ENCODE results near the gene SRPRB. TPM values are rescaled to one million over a fixed set of nuclear protein-coding genes. Genes with fewer than 3 reads are reported as not detected.
"Not testable (repeated sequence)": the region's sequence is repeated elsewhere in the genome, so short reads cannot be mapped to it uniquely, and the experiment has no call there.

Gene SRPRB
- total RNA-seq, 4 donors from 2014 or later = 13.8 to 32.1 (median 24.4) TPM

DNA sequence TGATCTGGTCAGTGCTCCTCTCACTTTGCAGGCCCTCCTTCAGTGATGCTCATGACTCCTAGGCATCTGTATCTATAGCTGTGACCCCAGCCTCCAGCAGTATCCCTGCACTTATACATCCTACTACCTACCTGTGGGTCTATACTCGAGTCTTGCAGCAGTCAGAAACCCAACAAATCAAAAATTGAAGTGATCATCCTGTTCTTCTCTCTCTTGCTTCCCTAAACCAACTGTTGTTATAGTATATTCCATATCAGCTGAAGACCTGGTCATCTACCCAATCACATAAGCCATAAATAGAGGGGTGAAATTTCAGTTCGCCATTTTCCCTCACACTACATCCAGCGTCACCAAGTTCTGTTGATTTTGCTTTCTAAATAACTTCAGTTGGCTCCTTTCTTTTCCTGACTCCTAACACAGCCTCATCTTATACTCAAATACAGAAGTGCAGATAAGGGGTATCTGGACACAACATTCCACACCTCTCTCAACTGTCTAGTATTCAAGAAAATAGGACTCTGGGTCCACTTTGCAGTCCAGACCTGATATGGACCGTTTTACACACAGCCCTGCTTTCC is 25.9 kb upstream of the SRPRB start:
- TF ChIP-seq, protein P1, sequence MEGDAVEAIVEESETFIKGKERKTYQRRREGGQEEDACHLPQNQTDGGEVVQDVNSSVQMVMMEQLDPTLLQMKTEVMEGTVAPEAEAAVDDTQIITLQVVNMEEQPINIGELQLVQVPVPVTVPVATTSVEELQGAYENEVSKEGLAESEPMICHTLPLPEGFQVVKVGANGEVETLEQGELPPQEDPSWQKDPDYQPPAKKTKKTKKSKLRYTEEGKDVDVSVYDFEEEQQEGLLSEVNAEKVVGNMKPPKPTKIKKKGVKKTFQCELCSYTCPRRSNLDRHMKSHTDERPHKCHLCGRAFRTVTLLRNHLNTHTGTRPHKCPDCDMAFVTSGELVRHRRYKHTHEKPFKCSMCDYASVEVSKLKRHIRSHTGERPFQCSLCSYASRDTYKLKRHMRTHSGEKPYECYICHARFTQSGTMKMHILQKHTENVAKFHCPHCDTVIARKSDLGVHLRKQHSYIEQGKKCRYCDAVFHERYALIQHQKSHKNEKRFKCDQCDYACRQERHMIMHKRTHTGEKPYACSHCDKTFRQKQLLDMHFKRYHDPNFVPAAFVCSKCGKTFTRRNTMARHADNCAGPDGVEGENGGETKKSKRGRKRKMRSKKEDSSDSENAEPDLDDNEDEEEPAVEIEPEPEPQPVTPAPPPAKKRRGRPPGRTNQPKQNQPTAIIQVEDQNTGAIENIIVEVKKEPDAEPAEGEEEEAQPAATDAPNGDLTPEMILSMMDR (IDR thresholded peaks at IDR 0.05) = no peak
- TF ChIP-seq POLR2A (IDR thresholded peaks at IDR 0.05) (no peak), POLR2AphosphoS5 (IDR thresholded peaks at IDR 0.05) (no peak), EP300 (IDR thresholded peaks at IDR 0.05) (no peak)
- no peak overlapping the region for H3K4me3 ChIP-seq
- no peak overlapping the region for H3K27ac ChIP-seq
- 44 to 76% methylated on average over 4 of the region's 4 CpGs for WGBS, 2 donors (ENCODE audit: low coverage in 1 of 2)
- H3K4me1 ChIP-seq = no peaks in the 10 kb centered on the region
- H3K27me3 ChIP-seq = peaks cover 14% of the 10 kb centered on the region
- H3K9me3 ChIP-seq = no peaks in the 10 kb centered on the region
- no peaks in the 10 kb centered on the region for H3K36me3 ChIP-seq
- ATAC-seq = no peak

DNA sequence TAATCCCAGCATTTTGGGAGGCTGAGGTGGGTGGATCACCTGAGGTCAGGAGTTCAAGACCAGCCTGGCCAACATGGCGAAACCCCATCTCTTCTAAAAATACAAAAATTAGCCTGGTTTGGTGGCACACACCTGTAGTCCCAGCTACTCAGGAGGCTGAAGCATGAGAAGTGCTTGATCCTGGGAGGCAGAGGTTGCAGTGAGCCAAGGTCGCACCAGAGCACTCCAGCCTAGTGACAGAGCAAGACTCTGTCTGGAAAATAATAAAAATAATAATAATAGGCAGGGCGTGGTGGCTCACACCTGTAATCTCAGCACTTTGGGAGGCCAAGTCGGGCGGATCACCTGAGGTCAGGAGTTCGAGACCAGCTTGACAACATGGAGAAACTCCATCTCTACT is 24.9 kb upstream of the SRPRB start:
- not testable (repeated sequence) for H3K27ac ChIP-seq, H3K36me3 ChIP-seq, ATAC-seq, H3K4me3 ChIP-seq, H3K4me1 ChIP-seq, H3K9me3 ChIP-seq
- 88 to 90% methylated on average over 2 to 6 of the region's 6 CpGs for WGBS, 2 donors (ENCODE audit: low coverage in 1 of 2)
- H3K27me3 ChIP-seq = peaks cover 14% of the 10 kb centered on the region

DNA sequence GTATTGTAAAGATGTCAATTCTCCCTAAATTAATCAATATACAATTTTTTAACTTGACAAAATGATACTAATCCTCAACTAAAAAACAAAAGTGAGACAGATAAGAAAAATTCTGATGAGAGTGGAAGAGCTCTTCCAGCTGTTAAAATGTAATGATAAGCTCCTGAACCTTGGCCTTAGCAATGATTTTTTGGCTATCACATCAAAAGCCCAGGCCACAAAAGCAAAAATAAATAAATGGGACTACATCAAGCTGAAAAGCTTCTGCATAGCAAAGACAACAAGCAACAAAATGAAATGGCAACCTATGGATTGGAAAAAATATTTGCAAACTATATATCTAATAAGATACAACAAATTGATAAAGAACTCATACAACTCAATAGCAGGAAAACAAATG is 24.0 kb upstream of the SRPRB start:
- Histone ChIP-seq H3K9me3 (no peaks in the 10 kb centered on the region), H3K4me1 (no peaks in the 10 kb centered on the region), H3K4me3 (no peak overlapping the region), H3K36me3 (no peaks in the 10 kb centered on the region), H3K27me3 (peaks cover 14% of the 10 kb centered on the region), H3K27ac (no peak overlapping the region)
- TF ChIP-seq, protein P1 (IDR thresholded peaks at IDR 0.05) = no peak
- no peak for TF ChIP-seq EP300 (IDR thresholded peaks at IDR 0.05)
- no peak for TF ChIP-seq POLR2AphosphoS5 (IDR thresholded peaks at IDR 0.05)
- no peak for TF ChIP-seq POLR2A (IDR thresholded peaks at IDR 0.05)
- ATAC-seq = no peak

DNA sequence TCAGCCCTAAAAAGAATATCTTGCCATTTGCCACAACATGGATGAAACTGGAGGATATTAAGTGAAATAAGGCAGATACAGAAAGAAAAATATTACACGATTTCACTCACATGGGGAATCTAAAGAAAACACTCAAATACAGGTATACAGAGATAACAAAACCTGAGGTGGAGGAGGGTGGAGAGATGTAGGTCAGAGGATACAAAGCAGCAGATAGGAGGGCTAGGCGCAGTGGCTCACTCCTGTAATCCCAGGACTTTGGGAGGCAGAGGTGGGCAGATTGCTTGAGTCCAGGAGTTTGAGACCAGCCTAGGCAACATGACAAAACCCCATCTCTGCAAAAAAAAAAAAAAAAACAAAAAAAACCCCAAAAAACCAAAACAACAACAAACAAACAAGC is 23.2 kb upstream of the SRPRB start:
- no peaks in the 10 kb centered on the region for H3K36me3 ChIP-seq

DNA sequence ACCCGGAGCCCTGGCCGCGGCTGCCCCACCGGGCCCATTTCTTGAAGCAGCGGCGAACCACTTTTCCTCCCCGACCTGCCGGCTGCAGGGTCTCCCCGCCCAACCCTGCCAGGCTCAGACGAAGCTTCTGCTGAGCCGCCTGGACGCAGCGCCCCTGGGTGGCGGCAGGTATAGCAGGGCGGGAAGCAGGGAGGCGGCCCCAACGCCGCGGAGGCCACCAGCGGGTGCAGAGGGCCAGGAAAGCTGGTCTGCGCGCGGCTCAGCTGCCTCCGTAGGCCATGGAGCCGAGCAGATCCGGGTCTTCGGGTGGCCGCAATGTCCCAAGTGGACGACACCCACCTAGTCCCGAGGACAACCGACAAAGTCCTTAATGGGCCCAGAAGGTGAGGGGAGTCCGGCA is 21.9 kb upstream of the SRPRB start:
- Histone ChIP-seq H3K27ac (no peak overlapping the region), H3K9me3 (no peaks in the 10 kb centered on the region), H3K4me3 (no peak overlapping the region), H3K36me3 (no peaks in the 10 kb centered on the region), H3K4me1 (no peaks in the 10 kb centered on the region), H3K27me3 (peaks cover 14% of the 10 kb centered on the region)
- WGBS, 2 donors (ENCODE audit: low coverage in 1 of 2) = 13% methylated on average over 15 of the region's 32 CpGs; no CpG with 5 or more reads in 1 of the 2 donors
- ATAC-seq = no peak
- TF ChIP-seq POLR2AphosphoS5 (IDR thresholded peaks at IDR 0.05) (no peak), EP300 (IDR thresholded peaks at IDR 0.05) (no peak), POLR2A (IDR thresholded peaks at IDR 0.05) (no peak)
- TF ChIP-seq, protein P1 (IDR thresholded peaks at IDR 0.05) = no peak

More for the DNA sequence above, 23.2 kb upstream of the SRPRB start:
- H3K9me3 ChIP-seq = no peaks in the 10 kb centered on the region
- H3K27ac ChIP-seq = no peak overlapping the region
- TF ChIP-seq EP300 (IDR thresholded peaks at IDR 0.05) (no peak), POLR2AphosphoS5 (IDR thresholded peaks at IDR 0.05) (no peak)
- TF ChIP-seq, protein P1 (IDR thresholded peaks at IDR 0.05) = no peak
- ATAC-seq = no peak
- H3K4me3 ChIP-seq = no peak overlapping the region
- peaks cover 14% of the 10 kb centered on the region for H3K27me3 ChIP-seq
- no peaks in the 10 kb centered on the region for H3K4me1 ChIP-seq
- 60 to 90% methylated on average over 1 to 2 of the region's 2 CpGs for WGBS, 2 donors (ENCODE audit: low coverage in 1 of 2)
